ENCODE results near the gene ALLC.

DNA sequence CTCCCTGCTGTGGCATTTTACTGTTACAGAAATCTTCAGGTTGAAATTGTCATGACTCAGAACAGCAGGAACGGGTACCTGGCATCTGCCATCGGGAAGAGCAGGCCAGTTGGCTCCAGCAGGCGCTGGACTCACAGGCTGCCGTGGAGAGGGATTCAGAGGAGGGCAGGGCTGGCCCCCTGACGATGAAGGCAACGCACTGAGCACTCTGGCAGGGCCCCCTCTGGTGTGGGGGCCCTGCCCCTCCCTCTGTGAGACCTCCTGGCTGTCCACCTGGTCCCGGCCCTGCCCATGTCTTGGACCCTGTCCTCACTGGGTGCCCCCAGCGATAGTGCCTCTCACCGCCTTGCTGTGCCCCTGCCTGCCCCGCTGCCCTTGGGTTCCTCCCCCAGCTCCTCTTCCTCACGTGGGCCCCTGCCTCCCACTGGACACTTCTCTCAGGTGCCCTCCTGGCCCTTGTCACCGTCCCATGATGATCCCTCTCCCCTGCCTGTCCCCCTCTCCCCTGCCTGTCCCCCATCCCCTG is 23.3 kb upstream of the ALLC start:
- TF ChIP-seq TAF1 (IDR thresholded peaks at IDR 0.05; ENCODE audit: low read depth) (no peak), EGR1 (IDR thresholded peaks at IDR 0.05) (no peak), ZBTB7A (IDR thresholded peaks at IDR 0.05; ENCODE audit: low read depth) (no peak), TCF12 (IDR thresholded peaks at IDR 0.05; ENCODE audit: low read depth) (no peak)

All from Ishikawa (cell line).